WERI-Rb-1 (cell line): ENCODE measurements around the gene SHISA6.

Source experiments
- DNase-seq: peaks from one replicate; pipeline ENCODE4 v3.0.0-alpha.2; 2020
- H3K27ac ChIP-seq: fragments of 250-450 bp; sonication (Bioruptor Pico); 2 replicates; pipeline ENCODE4 v1.5.1; 2020; ENCODE audit warnings: mild to moderate bottlenecking, moderate library complexity
- H3K27me3 ChIP-seq: fragments of 250-450 bp; sonication (Bioruptor Pico); 2 replicates; pipeline ENCODE4 v1.5.1; 2021; ENCODE audit warnings: mild to moderate bottlenecking, low read depth, moderate library complexity; ENCODE audit not compliant: insufficient read depth, severe bottlenecking
- H3K36me3 ChIP-seq: fragments of 250-450 bp; sonication (Bioruptor Pico); 2 replicates; pipeline ENCODE4 v1.5.1; 2020; ENCODE audit warnings: mild to moderate bottlenecking, moderate library complexity
- H3K4me3 ChIP-seq: 2 replicates; pipeline ENCODE4 v1.5.1; 2011; ENCODE audit warnings: low read depth, mild to moderate bottlenecking, control low read depth, low read length
- H3K9me3 ChIP-seq: fragments of 250-450 bp; sonication (Bioruptor Pico); 2 replicates; pipeline ENCODE4 v1.5.1; 2021; ENCODE audit warnings: mild to moderate bottlenecking, moderate library complexity; ENCODE audit not compliant: severe bottlenecking
- CTCF ChIP-seq: IDR thresholded peaks from 2 replicates; pipeline ENCODE4 v1.5.1; 2011; ENCODE audit warnings: low read depth, mild to moderate bottlenecking, control low read depth, inconsistent platforms, low read length

Gene SHISA6

GRCh38 chr17:11278186-11278991 lies 37.4 kb downstream of the SHISA6 start:
- no peak for DNase-seq
- no peak for TF ChIP-seq CTCF

GRCh38 chr17:11278992-11279270 lies 37.9 kb downstream of the SHISA6 start:
- DNase-seq, result no peak
- Histone ChIP-seq H3K36me3 (no peaks in the 10 kb centered on the region), H3K9me3 (no peaks in the 10 kb centered on the region), H3K4me3 (no peak overlapping the region), H3K27me3 (peaks cover 3% of the 10 kb centered on the region), H3K27ac (no peak overlapping the region)
- no peak for TF ChIP-seq CTCF

More at GRCh38 chr17:11278186-11278991, 37.4 kb downstream of the SHISA6 start:
- Histone ChIP-seq H3K4me3 (no peak overlapping the region), H3K9me3 (no peaks in the 10 kb centered on the region), H3K27ac (no peak overlapping the region), H3K27me3 (peaks cover under 1% of the 10 kb centered on the region), H3K36me3 (no peaks in the 10 kb centered on the region)

GRCh38 chr17:11279776-11280344 lies 38.8 kb downstream of the SHISA6 start:
- TF ChIP-seq CTCF, result no peak
- Histone ChIP-seq H3K27me3 (peaks cover 3% of the 10 kb centered on the region), H3K4me3 (no peak overlapping the region), H3K27ac (no peak overlapping the region), H3K36me3 (no peaks in the 10 kb centered on the region), H3K9me3 (no peaks in the 10 kb centered on the region)
- DNase-seq, result no peak

GRCh38 chr17:11282586-11282985 lies 41.6 kb downstream of the SHISA6 start:
- TF ChIP-seq CTCF, result no peak
- Histone ChIP-seq H3K36me3 (no peaks in the 10 kb centered on the region), H3K9me3 (no peaks in the 10 kb centered on the region), H3K27me3 (peaks cover 3% of the 10 kb centered on the region), H3K27ac (no peak overlapping the region), H3K4me3 (no peak overlapping the region)
- no peak for DNase-seq

GRCh38 chr17:11284811-11285210 lies 43.8 kb downstream of the SHISA6 start:
- no peak for TF ChIP-seq CTCF
- H3K27ac ChIP-seq, result no peak overlapping the region

More at GRCh38 chr17:11284811-11285210, 43.8 kb downstream of the SHISA6 start:
- Histone ChIP-seq H3K4me3 (no peak overlapping the region), H3K36me3 (no peaks in the 10 kb centered on the region), H3K9me3 (no peaks in the 10 kb centered on the region), H3K27me3 (peaks cover 3% of the 10 kb centered on the region)
- no peak for DNase-seq
